Measurements from ENCODE around the gene NEAT1. TPM values are rescaled to one million over a fixed set of nuclear protein-coding genes. Genes with fewer than 3 reads are reported as not detected.
A peak's percentile ranks its signal among the peaks of the same experiment; 100 is the strongest.

NEAT1 gene
- total RNA-seq, 1 experiment from 2014 or later: 938 TPM

- Histone ChIP-seq H3K4me1 (replicated peaks; ENCODE audit: insufficient read depth) (peaks cover 69% of the 10 kb centered on the region), H3K79me2 (ENCODE audit: low read depth) (peaks cover 33% of the 10 kb centered on the region), H3F3A (ENCODE audit: insufficient read depth, low read depth) (peaks cover 65% of the 10 kb centered on the region), H3K36me3 (ENCODE audit: low read depth) (no peaks in the 10 kb centered on the region), H4K20me1 (ENCODE audit: insufficient read depth) (no peaks in the 10 kb centered on the region), H3K9me2 (ENCODE audit: insufficient read depth) (no peaks in the 10 kb centered on the region), H3K4me3 (no peak overlapping the region), H2AFZ (no peak overlapping the region), H3K27me3 (ENCODE audit: insufficient read depth, low read depth) (no peaks in the 10 kb centered on the region), H3K27ac (peak overlapping the region; percentile 95), H3K9me3 (ENCODE audit: insufficient read depth, low read depth) (no peaks in the 10 kb centered on the region), H3K4me2 (peak overlapping the region; percentile 71; the same call in 1 of the 2 replicates)
- no TSS peak for BruUV-seq (replicated peaks)
- TF ChIP-seq EZH2 (IDR thresholded peaks at IDR 0.05; ENCODE audit: low read depth) (no peak), CTCF (conservative IDR thresholded peaks at IDR 0.05) (no peak)
- intact Hi-C loops (cut with micrococcal nuclease; ENCODE audit: unreplicated experiment): no loop called here
- CTCF ChIA-PET: interaction anchor here (0.6 to 1.1 kb wide), 3 partner anchors 27 to 304 kb away, joined by 3 to 9 read pairs (median 3); no protein-coding TSS in a partner anchor
- POLR2A ChIA-PET (ENCODE audit: unreplicated experiment): interaction anchor here (0.6 to 0.7 kb wide), 3 partner anchors 16 to 35 kb away, joined by 3 to 18 read pairs (median 4); no protein-coding TSS in a partner anchor
- no peak for DNase-seq
Observed at GRCh38 chr11:65473278-65473860, 50.8 kb downstream of the NEAT1 start.

- no peak for DNase-seq
- Histone ChIP-seq H3K9me2 (ENCODE audit: insufficient read depth) (no peaks in the 10 kb centered on the region), H3K9me3 (ENCODE audit: insufficient read depth, low read depth) (no peaks in the 10 kb centered on the region), H3K79me2 (ENCODE audit: low read depth) (peaks cover 33% of the 10 kb centered on the region), H4K20me1 (ENCODE audit: insufficient read depth) (no peaks in the 10 kb centered on the region), H3K4me3 (no peak overlapping the region), H3K27me3 (ENCODE audit: insufficient read depth, low read depth) (no peaks in the 10 kb centered on the region), H3K27ac (peak overlapping the region; percentile 4; the same call in 1 of the 2 replicates), H3K4me1 (replicated peaks; ENCODE audit: insufficient read depth) (peaks cover 60% of the 10 kb centered on the region), H3K36me3 (ENCODE audit: low read depth) (no peaks in the 10 kb centered on the region), H3F3A (ENCODE audit: insufficient read depth, low read depth) (peaks cover 71% of the 10 kb centered on the region), H2AFZ (no peak overlapping the region), H3K4me2 (peak overlapping the region; percentile 11; the same call in 1 of the 2 replicates)
- no peak for TF ChIP-seq EZH2 (IDR thresholded peaks at IDR 0.05; ENCODE audit: low read depth)
- no peak for TF ChIP-seq CTCF (conservative IDR thresholded peaks at IDR 0.05)
- CTCF ChIA-PET: no interaction called here
- POLR2A ChIA-PET (ENCODE audit: unreplicated experiment): interaction anchor here (0.7 kb wide), 3 partner anchors 15 to 696 kb away, joined by 7 to 15 read pairs (median 11); partner anchors contain the start of gene SF1
- BruUV-seq (replicated peaks): no TSS peak
- intact Hi-C loops (cut with micrococcal nuclease; ENCODE audit: unreplicated experiment): no loop called here
Observed at GRCh38 chr11:65474864-65475263, 52.3 kb downstream of the NEAT1 start.

- CTCF ChIA-PET: interaction anchor here (0.6 to 4.1 kb wide), 3 partner anchors 15 to 164 kb away, joined by 3 to 18 read pairs (median 6); no protein-coding TSS in a partner anchor
- Histone ChIP-seq H3K9me2 (ENCODE audit: insufficient read depth) (no peaks in the 10 kb centered on the region), H3K4me3 (peak overlapping the region; percentile 74), H3K27me3 (ENCODE audit: insufficient read depth, low read depth) (no peaks in the 10 kb centered on the region), H3K4me1 (replicated peaks; ENCODE audit: insufficient read depth) (peaks cover 59% of the 10 kb centered on the region), H3K9me3 (ENCODE audit: insufficient read depth, low read depth) (no peaks in the 10 kb centered on the region), H3K36me3 (ENCODE audit: low read depth) (no peaks in the 10 kb centered on the region), H3K79me2 (ENCODE audit: low read depth) (peaks cover 33% of the 10 kb centered on the region), H3K4me2 (peak overlapping the region; percentile 89), H3K27ac (peak overlapping the region; percentile 88), H3F3A (ENCODE audit: insufficient read depth, low read depth) (peaks cover 67% of the 10 kb centered on the region), H2AFZ (0 out of 2 replicates have a peak overlapping the region, but pooled peaks have one; percentile 34), H4K20me1 (ENCODE audit: insufficient read depth) (no peaks in the 10 kb centered on the region)
- POLR2A ChIA-PET (ENCODE audit: unreplicated experiment): interaction anchor here (0.6 to 3.3 kb wide), 8 partner anchors 11 to 79 kb away, joined by 4 to 40 read pairs (median 9); partner anchors contain the start of gene MALAT1
- TF ChIP-seq CTCF (conservative IDR thresholded peaks at IDR 0.05) (no peak), EZH2 (IDR thresholded peaks at IDR 0.05; ENCODE audit: low read depth) (no peak)
- no peak for DNase-seq
- intact Hi-C loops (cut with micrococcal nuclease; ENCODE audit: unreplicated experiment): loop anchor here (1.0 kb wide), 1 partner anchor 21 kb away; no protein-coding TSS in a partner anchor
- TSS peak; percentile 83 for BruUV-seq (replicated peaks)
Observed at GRCh38 chr11:65476632-65477148, 54.1 kb downstream of the NEAT1 start.
